H1 (cell line): ENCODE measurements around the gene EIF2A. TPM values are rescaled to one million over a fixed set of nuclear protein-coding genes. Genes with fewer than 3 reads are reported as not detected.

Experiments
- CTCF ChIA-PET: fragments of 300-600 bp; sonication (Branson Sonifier 250); formaldehyde crosslinking; loops from one replicate; lab custom pipeline; 2021; ENCODE audit not compliant: partially characterized antibody; lab: Charles Lee
- POLR2A ChIA-PET: fragments of 300-600 bp; sonication (Branson Sonifier 250); formaldehyde crosslinking; loops from one replicate; lab custom pipeline; 2021; ENCODE audit warnings: inconsistent platforms; ENCODE audit not compliant: partially characterized antibody; lab: Charles Lee
- DNase-seq, 2 experiments: peaks; one replicate each; pipeline versions ENCODE4 v3.0.0 to v3.0.0-alpha.2; 2010 to 2022; ENCODE audit warnings: low spot score in 2 of 2, low read depth in 1 of 2, mixed read lengths in 1 of 2
- FAIRE-seq: peaks from 2 replicates; lab custom pipeline; 2011; peaks lifted over from hg19 to GRCh38; lab: Jason Lieb, UNC
- H2AFZ ChIP-seq: 2 replicates; pipeline ENCODE4 v1.8.1; 2012; ENCODE audit warnings: low read length, inconsistent platforms
- H2AK5ac ChIP-seq: 2 replicates; pipeline ENCODE4 v1.6.1; 2013; ENCODE audit warnings: low read depth, low read length
- H2BK120ac ChIP-seq: replicated peaks from 2 replicates; pipeline ENCODE3; 2013; ENCODE audit warnings: low read depth, low read length, inconsistent platforms
- H2BK12ac ChIP-seq: 2 replicates; pipeline ENCODE4 v1.6.1; 2013; ENCODE audit warnings: low read depth, low read length
- H2BK15ac ChIP-seq: 2 replicates; pipeline ENCODE4 v1.6.1; 2013; ENCODE audit warnings: low read length
- H2BK20ac ChIP-seq: 2 replicates; pipeline ENCODE4 v1.6.1; 2013; ENCODE audit warnings: low read length
- H2BK5ac ChIP-seq: 2 replicates; pipeline ENCODE4 v1.6.1; 2013; ENCODE audit warnings: low read depth, low read length
- H3K14ac ChIP-seq: 2 replicates; pipeline ENCODE4 v1.6.1; 2013; ENCODE audit warnings: inconsistent platforms; ENCODE audit not compliant: insufficient read length
- H3K18ac ChIP-seq: 2 replicates; pipeline ENCODE4 v1.6.1; 2013; ENCODE audit warnings: low read length; ENCODE audit errors: extremely low read depth
- H3K23ac ChIP-seq: 2 replicates; pipeline ENCODE4 v1.6.1; 2013; ENCODE audit warnings: inconsistent platforms; ENCODE audit not compliant: insufficient read length
- H3K23me2 ChIP-seq: 2 replicates; pipeline ENCODE4 v1.6.1; 2013; ENCODE audit warnings: low read depth, low read length
- H3K27ac ChIP-seq: 2 replicates; pipeline ENCODE4 v1.6.1; 2011; ENCODE audit warnings: low read depth, low read length, inconsistent platforms
- H3K27me3 ChIP-seq, 4 experiments: replicated peaks in 1 of 4; 1 replicate in 1 of 4; 2 replicates in 3 of 4; pipeline versions ENCODE4 v1.6.1 to v1.8.1; 2011 to 2013; ENCODE audit warnings: low read length in 3 of 4, mild to moderate bottlenecking in 3 of 4, inconsistent platforms in 2 of 4, mixed read lengths in 2 of 4, moderate library complexity in 1 of 4; ENCODE audit not compliant: control insufficient read depth in 3 of 4, insufficient read depth in 3 of 4; ENCODE audit errors: extremely low read depth in 1 of 4
- H3K36me3 ChIP-seq, 4 experiments: 2 replicates each; pipeline versions ENCODE4 v1.6.1 to v1.8.1; 2011 to 2013; ENCODE audit warnings: mild to moderate bottlenecking in 4 of 4, low read length in 3 of 4, moderate library complexity in 2 of 4, control low read depth in 1 of 4, inconsistent platforms in 1 of 4; ENCODE audit not compliant: insufficient read depth in 4 of 4, control insufficient read depth in 2 of 4
- H3K4ac ChIP-seq: replicated peaks from 2 replicates; pipeline ENCODE3; 2013; ENCODE audit warnings: low read length, low read depth, mixed read lengths, inconsistent platforms; ENCODE audit not compliant: insufficient read length
- H3K4me1 ChIP-seq, 4 experiments: replicated peaks in 1 of 4; 1 replicate in 1 of 4; 2 replicates in 3 of 4; pipeline versions ENCODE4 v1.6.1 to v1.8.1; 2011 to 2013; ENCODE audit warnings: low read length in 3 of 4, inconsistent platforms in 2 of 4, mixed read lengths in 1 of 4; ENCODE audit not compliant: insufficient read depth in 4 of 4, control insufficient read depth in 3 of 4
- H3K4me2 ChIP-seq, 2 experiments: 2 replicates each; pipeline versions ENCODE4 v1.6.1 to v1.8.1; 2011 to 2013; ENCODE audit warnings: low read depth in 2 of 2, low read length in 2 of 2, control low read depth in 1 of 2, inconsistent platforms in 1 of 2, mild to moderate bottlenecking in 1 of 2; ENCODE audit not compliant: insufficient read depth in 1 of 2
- H3K4me3 ChIP-seq, 4 experiments: fragments of 200-600, 300-600 bp in 1 of 4; sonication (generic), shearing (Covaris generic), sonication (Bioruptor Twin) in 1 of 4; 2 replicates each; pipeline versions ENCODE4 v1.5.1 to v1.8.1; 2011 to 2016; ENCODE audit warnings: low read length in 4 of 4, low read depth in 3 of 4, control low read depth in 2 of 4, inconsistent platforms in 2 of 4, mild to moderate bottlenecking in 2 of 4, mixed read lengths in 1 of 4, moderate library complexity in 1 of 4; ENCODE audit not compliant: insufficient read depth in 2 of 4; ENCODE audit errors: extremely low read depth in 1 of 4
- H3K56ac ChIP-seq: replicated peaks from 2 replicates; pipeline ENCODE3; 2013; ENCODE audit warnings: low read depth, mild to moderate bottlenecking, mixed read lengths, low read length, inconsistent platforms; ENCODE audit not compliant: insufficient read length
- H3K79me1 ChIP-seq: 2 replicates; pipeline ENCODE4 v1.6.1; 2013; ENCODE audit warnings: low read depth, low read length, control low read depth
- H3K79me2 ChIP-seq, 2 experiments: 2 replicates each; pipeline versions ENCODE4 v1.6.1 to v1.8.1; 2012 to 2013; ENCODE audit warnings: low read length in 2 of 2, mild to moderate bottlenecking in 2 of 2, inconsistent platforms in 1 of 2; ENCODE audit not compliant: insufficient read depth in 2 of 2, control insufficient read depth in 1 of 2
- H3K9ac ChIP-seq, 4 experiments: replicated peaks in 1 of 4; 1 replicate in 1 of 4; 2 replicates in 3 of 4; pipeline versions ENCODE4 v1.6.1 to v1.8.1; 2011 to 2013; ENCODE audit warnings: low read depth in 3 of 4, low read length in 3 of 4, control low read depth in 2 of 4, mild to moderate bottlenecking in 2 of 4, moderate library complexity in 2 of 4, inconsistent platforms in 1 of 4; ENCODE audit errors: extremely low read depth in 1 of 4
- H3K9me3 ChIP-seq, 2 experiments: 2 replicates each; pipeline versions ENCODE4 v1.6.1 to v1.8.1; 2012 to 2013; ENCODE audit warnings: mild to moderate bottlenecking in 2 of 2, moderate library complexity in 2 of 2, control low read depth in 1 of 2, inconsistent platforms in 1 of 2, low read depth in 1 of 2, low read length in 1 of 2, mixed read lengths in 1 of 2; ENCODE audit not compliant: insufficient read depth in 2 of 2
- H4K20me1 ChIP-seq, 2 experiments: replicated peaks in 1 of 2; 2 replicates each; pipeline versions ENCODE3 to v1.8.1; 2011 to 2013; ENCODE audit warnings: inconsistent platforms in 2 of 2, low read length in 2 of 2, mild to moderate bottlenecking in 1 of 2; ENCODE audit not compliant: insufficient read depth in 2 of 2, control insufficient read depth in 1 of 2
- H4K5ac ChIP-seq: 2 replicates; pipeline ENCODE4 v1.6.1; 2013; ENCODE audit warnings: low read length, low read depth, mixed read lengths, inconsistent platforms; ENCODE audit not compliant: insufficient read length
- H4K8ac ChIP-seq: 2 replicates; pipeline ENCODE4 v1.8.0; 2013; ENCODE audit warnings: mild to moderate bottlenecking, moderate library complexity, low read length, inconsistent platforms; ENCODE audit not compliant: insufficient read depth; ENCODE audit errors: extremely low read depth
- H4K91ac ChIP-seq: replicated peaks from 2 replicates; pipeline ENCODE3; 2013; ENCODE audit warnings: low read length, mixed read lengths, inconsistent platforms; ENCODE audit not compliant: insufficient read length
- CHD2 ChIP-seq: IDR thresholded peaks from 2 replicates; pipeline ENCODE4 v1.6.1; 2012; ENCODE audit warnings: low read length, improper control_type of control experiment
- KDM5A ChIP-seq: fragments of 200-600 bp; IDR thresholded peaks from 2 replicates; pipeline ENCODE4 v1.7.1; 2012; ENCODE audit warnings: mild to moderate bottlenecking, low read length, inconsistent platforms, mixed read lengths
- RXRA ChIP-seq: IDR thresholded peaks from 2 replicates; pipeline ENCODE4 v1.6.1; 2011; ENCODE audit warnings: low read depth, mild to moderate bottlenecking, low read length, moderate library complexity; ENCODE audit not compliant: insufficient read depth
- SIRT6 ChIP-seq: IDR thresholded peaks from one replicate; pipeline ENCODE4 v1.7.1; 2012; ENCODE audit warnings: low read length, inconsistent platforms
- SIX5 ChIP-seq: IDR thresholded peaks from 2 replicates; pipeline ENCODE4 v1.6.1; 2011; ENCODE audit warnings: mild to moderate bottlenecking, low read depth, low read length
- SP2 ChIP-seq: IDR thresholded peaks from 2 replicates; pipeline ENCODE4 v1.6.1; 2012; ENCODE audit warnings: mild to moderate bottlenecking, low read length, inconsistent platforms
- TAF1 ChIP-seq: IDR thresholded peaks from 2 replicates; pipeline ENCODE4 v1.6.1; 2011; ENCODE audit warnings: mild to moderate bottlenecking, low read depth, low read length
- WGBS, 2 experiments: shearing (Covaris generic) in 1 of 2; methylation state at CpG; one replicate each; pipeline versions ENCODE4 v1.1.6 to v1.1.7; 2013 to 2015; ENCODE audit warnings: low lambda C conversion rate in 2 of 2, mixed read lengths in 2 of 2, inconsistent platforms in 1 of 2, low coverage in 1 of 2, missing lambda C conversion rate in 1 of 2; ENCODE audit not compliant: insufficient replicate concordance in 2 of 2, insufficient coverage in 1 of 2, insufficient read length in 1 of 2; ENCODE audit errors: extremely low coverage in 1 of 2, missing lambda C conversion rate in 1 of 2; 5-methylcytosine and 5-hydroxymethylcytosine counted together
- polyA plus RNA-seq, 7 experiments: library from polyadenylated mRNA; depleted of rRNA in 3 of 7; stranded (reverse) in 5 of 7; unstranded in 2 of 7; fragments of >200 nt in 5 of 7; fragments of 200-250 nt in 2 of 7; gene quantifications; 1 replicate in 5 of 7; 2 replicates in 1 of 7; 4 replicates in 1 of 7; pipeline versions ENCODE4 v1.2.1 to v1.2.3, GENCODE V29; 2011 to 2013; ENCODE audit warnings: missing spikeins in 2 of 7, mixed read lengths in 2 of 7
- total RNA-seq: library from RNA; stranded (reverse); fragmentation: NEBNext Ultra II Directional; extraction: Animal tissue kit (Norgen Biotek cat#: 25700); gene quantifications from 2 replicates; pipeline ENCODE4 v1.2.1, GENCODE V29; 2021

The EIF2A gene
- total and polyA plus RNA-seq, 2 of the 8 experiments (the other 6 are each of a cell fraction or from before 2014, with no cell fraction given): 59.3 to 91.6 TPM

DNA sequence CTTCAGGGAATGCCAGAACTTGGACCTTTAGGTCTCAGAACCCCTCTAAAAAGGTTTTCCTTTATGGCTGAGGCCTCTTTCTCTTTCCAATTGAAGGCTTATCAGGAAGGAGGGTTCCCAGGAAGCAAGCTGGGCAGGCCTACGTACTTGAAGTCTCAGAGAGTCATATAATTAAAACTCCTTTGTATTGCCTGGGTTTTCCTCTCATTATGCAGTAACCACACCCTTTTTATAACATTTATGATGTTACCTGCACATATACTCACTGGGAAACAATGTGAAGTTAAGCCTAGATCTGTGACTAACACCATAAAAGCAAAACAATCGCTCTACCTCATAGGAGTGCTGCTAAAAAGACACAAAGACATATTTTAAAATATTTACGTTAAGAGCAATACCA is 27.6 kb upstream of the EIF2A start:
- CTCF ChIA-PET: interaction anchor here (0.6 to 1.7 kb wide), 4 partner anchors 9 to 527 kb away, joined by 3 to 5 read pairs (median 4); no protein-coding TSS in a partner anchor
- H3K4me3 ChIP-seq: no peak overlapping the region
- H2BK15ac ChIP-seq: no peak overlapping the region
- H3K4me1 ChIP-seq: no peaks in the 10 kb centered on the region
- H3K56ac ChIP-seq: no peak overlapping the region
- no peak overlapping the region for H2BK5ac ChIP-seq
- H3K14ac ChIP-seq: no peak overlapping the region
- no peak overlapping the region for H3K18ac ChIP-seq
- no peak overlapping the region for H2BK20ac ChIP-seq
- H3K4ac ChIP-seq: no peak overlapping the region
- no peaks in the 10 kb centered on the region for H3K79me1 ChIP-seq
- H3K9ac ChIP-seq: no peak overlapping the region
- H3K27ac ChIP-seq: no peak overlapping the region
- H4K8ac ChIP-seq: no peak overlapping the region
- POLR2A ChIA-PET: no interaction called here
- H2AK5ac ChIP-seq: no peak overlapping the region
- 100% methylated on average over 3 of the region's 3 CpGs; no CpG with 5 or more reads in 1 of the 2 experiments for WGBS, 2 experiments
- no peak overlapping the region for H4K91ac ChIP-seq
- no peaks in the 10 kb centered on the region for H3K36me3 ChIP-seq
- no peaks in the 10 kb centered on the region for H3K23me2 ChIP-seq
- no peak overlapping the region for H4K5ac ChIP-seq
- H3K4me2 ChIP-seq: no peak overlapping the region
- TF ChIP-seq KDM5A: no peak
- no peak for TF ChIP-seq SP2
- no peak for TF ChIP-seq RXRA
- TF ChIP-seq CHD2: no peak
- no peak for TF ChIP-seq SIRT6
- no peak for TF ChIP-seq TAF1
- TF ChIP-seq SIX5: no peak
- H3K79me2 ChIP-seq: no peaks in the 10 kb centered on the region
- H3K23ac ChIP-seq: no peak overlapping the region
- H3K9me3 ChIP-seq: peaks cover 0 to 11% of the 10 kb centered on the region in 2 experiments; a peak in 2 of 4 replicates
- no peak overlapping the region for H2AFZ ChIP-seq
- FAIRE-seq (no peak), DNase-seq (no peak)
- no peaks in the 10 kb centered on the region for H4K20me1 ChIP-seq
- no peaks in the 10 kb centered on the region for H3K27me3 ChIP-seq
- no peak overlapping the region for H2BK120ac ChIP-seq
- no peak overlapping the region for H2BK12ac ChIP-seq
